RWPE1 (cell line): ENCODE results near the gene ANAPC2.

Experiments used
- CTCF ChIA-PET: fragments of 350-600 bp; sonication (Branson Sonifier 250); formaldehyde crosslinking; extraction: SDS; loops from one replicate; lab custom pipeline; 2021; lab: Yijun Ruan, JAX
- POLR2A ChIA-PET: fragments of 400-600 bp; formaldehyde crosslinking; extraction: SDS; loops from one replicate; lab custom pipeline; 2020; ENCODE audit warnings: antibody characterized with exemption; ENCODE audit not compliant: low non-redundant PET; lab: Yijun Ruan, JAX
- DNase-seq: peaks from one replicate; pipeline ENCODE4 v3.0.0; 2012; ENCODE audit warnings: low spot score
- H3K27ac ChIP-seq: fragments of 450-650 bp; 2 replicates; pipeline ENCODE4 v1.5.1; 2017
- CTCF ChIP-seq: fragments of 450-650 bp; conservative IDR thresholded peaks from 2 replicates; pipeline ENCODE4 v1.5.1; 2017; ENCODE audit warnings: low read depth, mild to moderate bottlenecking

Gene ANAPC2

DNA sequence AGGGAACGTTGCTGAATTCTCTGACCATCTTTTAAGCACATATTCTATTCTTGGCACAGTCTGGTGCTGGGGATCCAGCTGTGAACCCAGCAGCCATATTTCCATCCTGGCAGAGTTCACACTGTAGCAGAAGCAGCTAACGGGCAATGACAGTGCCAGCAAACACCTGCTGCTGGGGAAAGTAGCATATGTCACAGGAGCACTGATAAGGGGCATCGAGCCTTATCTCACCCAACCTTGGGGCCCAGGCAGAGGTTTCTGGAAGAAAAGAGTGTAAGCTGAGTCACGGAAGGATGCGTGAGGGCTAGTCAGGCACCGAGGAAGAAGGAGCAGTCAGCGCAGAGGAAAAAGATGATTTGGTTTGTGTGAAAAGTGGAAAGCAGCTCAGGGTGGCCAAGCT lies 18.2 kb upstream of the ANAPC2 start:
- POLR2A ChIA-PET = interaction anchor here (1.3 kb wide), 1 partner anchor 17 kb away, joined by 5 read pairs; no protein-coding TSS in a partner anchor
- peak overlapping the region; percentile 80 for H3K27ac ChIP-seq
- DNase-seq = no peak
- no peak for TF ChIP-seq CTCF
- CTCF ChIA-PET = interaction anchor here (0.6 to 1.2 kb wide), 3 partner anchors 18 to 45 kb away, joined by 4 to 6 read pairs (median 5); partner anchors contain the start of gene CYSRT1

- ChIA-PET POLR2A (interaction anchor here (0.6 to 1.3 kb wide), 7 partner anchors 8 to 159 kb away, joined by 3 to 5 read pairs (median 3); partner anchors contain the start of genes NPDC1, SSNA1 and TMEM210), CTCF (interaction anchor here (1.6 to 2.5 kb wide), 3 partner anchors 16 to 22 kb away, joined by 3 to 10 read pairs (median 5); partner anchors contain the start of gene RNF224)
- H3K27ac ChIP-seq = peak within 1 kb of the TSS; percentile 80
Observed at GRCh38 chr9:137205126-137206069, 17.0 kb upstream of the ANAPC2 start, which contains the start of the genes NDOR1 and TMEM203. Gene NDOR1, plus strand, starts transcription at chr9:137205700. Its CDS starts 78 bp downstream, at chr9:137205778. Gene TMEM203, minus strand, starts transcription at chr9:137205648. Its CDS starts 234 bp downstream, at chr9:137205414.

GRCh38 chr9:137204731-137205125 lies 16.4 kb upstream of the ANAPC2 start:
- H3K27ac ChIP-seq = peak overlapping the region; percentile 80
- no peak for TF ChIP-seq CTCF
- no peak for DNase-seq
- POLR2A ChIA-PET = interaction anchor here (0.6 to 1.2 kb wide), 6 partner anchors 10 to 158 kb away, joined by 3 to 4 read pairs (median 3); partner anchors contain the start of genes NPDC1 and SSNA1
- CTCF ChIA-PET = interaction anchor here (1.6 to 2.5 kb wide), 3 partner anchors 15 to 22 kb away, joined by 3 to 10 read pairs (median 5); partner anchors contain the start of gene RNF224

More at GRCh38 chr9:137205126-137206069, 17.0 kb upstream of the ANAPC2 start, which contains the start of the genes NDOR1 and TMEM203:
- peak; percentile 96 for DNase-seq
- TF ChIP-seq CTCF = no peak

- no peak for DNase-seq
- CTCF ChIA-PET = interaction anchor here (1.1 to 2.6 kb wide), 3 partner anchors 24 to 33 kb away, joined by 3 to 10 read pairs (median 10); partner anchors contain the start of gene RNF224
- POLR2A ChIA-PET = no interaction called here
- no peak for TF ChIP-seq CTCF
- peak overlapping the region; percentile 99 for H3K27ac ChIP-seq
Observed at GRCh38 chr9:137202966-137203365, 14.6 kb upstream of the ANAPC2 start.

DNA sequence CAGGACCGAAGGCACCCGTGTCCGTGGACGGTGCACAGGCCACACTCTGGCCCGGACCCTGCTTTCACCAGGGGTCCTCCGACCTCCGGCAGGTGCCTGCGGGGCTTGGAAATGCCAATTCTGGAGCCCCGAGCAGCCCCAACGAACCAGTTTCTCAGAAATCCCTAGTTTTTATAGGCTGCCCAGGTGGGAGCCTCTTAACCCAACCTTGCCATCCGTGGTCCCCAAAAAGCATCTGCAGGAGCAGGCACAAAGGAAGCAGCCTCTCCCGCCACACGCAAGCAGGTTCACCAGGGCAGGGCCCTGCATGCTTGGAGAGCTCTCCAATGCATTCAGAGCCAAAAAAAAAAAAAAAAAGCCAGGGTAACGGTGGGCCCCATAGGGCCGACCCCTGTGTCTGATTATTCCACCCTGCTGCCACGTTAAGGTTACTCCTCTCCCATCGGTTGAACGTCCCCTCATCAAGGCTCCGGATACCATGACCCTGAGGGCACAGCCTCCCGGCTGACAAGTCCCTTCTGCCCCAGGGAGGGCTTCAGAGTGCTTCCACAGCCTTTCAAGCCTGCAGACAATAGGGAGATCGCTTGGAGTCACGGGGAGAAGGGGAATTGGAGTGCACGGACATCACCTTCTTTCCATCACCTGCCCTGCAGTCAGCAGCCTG lies 13.0 kb upstream of the ANAPC2 start:
- peak overlapping the region; percentile 99 for H3K27ac ChIP-seq
- DNase-seq = no peak
- ChIA-PET CTCF (interaction anchor here (0.6 to 2.6 kb wide), 7 partner anchors 26 to 939 kb away, joined by 3 to 10 read pairs (median 3); partner anchors contain the start of gene RNF224), POLR2A (interaction anchor here (0.6 to 0.9 kb wide), 4 partner anchors 21 to 86 kb away, joined by 3 read pairs; partner anchors contain the start of gene RNF208)
- no peak for TF ChIP-seq CTCF
